GM21447 (cell line): Measurements from ENCODE around the gene POU3F1.

ENCODE experiments used
- ATAC-seq: cut with Tn5 transposase; IDR thresholded peaks from one replicate; pipeline ENCODE4 v1.9.1; 2021; ENCODE audit not compliant: unreplicated experiment

The POU3F1 gene

GRCh38 chr1:38074302-38074677 is 27.7 kb upstream of the POU3F1 start:
- no peak for ATAC-seq

DNA sequence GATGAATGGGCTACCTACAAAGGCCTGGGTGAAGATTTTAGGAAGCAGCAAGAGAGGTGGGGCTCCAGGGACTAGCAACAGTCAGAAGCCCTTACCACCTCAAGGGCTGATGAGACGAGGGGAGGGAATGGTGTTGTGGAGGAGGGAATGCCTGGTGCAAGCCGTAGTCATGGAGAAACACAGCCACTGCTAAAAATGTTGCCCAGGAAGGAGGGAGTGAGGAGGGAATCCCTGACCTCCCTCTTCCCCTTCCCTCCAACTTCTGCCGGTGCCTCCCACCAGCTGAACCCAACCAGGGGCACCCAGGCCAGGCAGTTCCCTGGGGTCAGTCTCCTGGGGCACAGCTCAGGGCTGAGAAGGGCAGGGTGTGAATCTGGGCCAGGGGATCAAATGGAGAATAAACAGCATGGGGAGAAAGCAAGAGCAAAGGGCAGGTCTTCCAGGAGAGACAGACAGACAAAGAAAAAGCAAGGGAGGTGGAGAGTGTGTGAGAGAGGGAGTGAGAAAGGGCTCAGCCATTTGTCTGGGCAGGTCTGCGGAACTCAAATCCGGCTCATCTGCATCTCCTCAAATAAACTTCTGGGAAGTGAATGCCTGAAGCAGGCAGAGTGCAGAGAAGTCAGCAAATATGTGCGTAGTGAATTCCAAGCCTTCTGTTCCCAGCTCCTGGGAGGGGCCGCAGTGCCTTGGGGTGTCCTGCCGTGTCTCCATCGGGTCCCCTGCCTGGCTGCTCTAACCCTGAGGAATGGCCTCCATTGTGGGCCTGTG is 27.1 kb upstream of the POU3F1 start:
- no peak for ATAC-seq

DNA sequence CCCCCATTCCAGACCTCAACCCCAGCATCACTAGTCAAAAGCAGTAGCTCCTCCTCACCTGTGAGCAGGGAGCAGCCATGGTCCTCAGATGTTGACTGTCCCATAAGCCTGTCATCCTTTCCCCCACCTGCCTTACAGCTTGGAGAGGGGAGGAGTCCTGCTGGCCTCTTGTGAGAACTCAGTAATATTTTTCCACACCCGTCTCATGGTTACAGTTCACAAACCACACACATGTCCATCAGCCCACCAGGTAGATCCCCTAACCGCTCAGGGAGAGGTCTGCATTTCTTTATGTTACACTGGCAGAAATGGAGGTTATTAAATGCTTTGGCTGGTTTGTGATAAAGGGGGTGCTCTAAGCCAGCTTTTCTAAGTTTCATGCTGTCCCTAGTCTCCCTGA is 26.3 kb upstream of the POU3F1 start:
- ATAC-seq: no peak

DNA sequence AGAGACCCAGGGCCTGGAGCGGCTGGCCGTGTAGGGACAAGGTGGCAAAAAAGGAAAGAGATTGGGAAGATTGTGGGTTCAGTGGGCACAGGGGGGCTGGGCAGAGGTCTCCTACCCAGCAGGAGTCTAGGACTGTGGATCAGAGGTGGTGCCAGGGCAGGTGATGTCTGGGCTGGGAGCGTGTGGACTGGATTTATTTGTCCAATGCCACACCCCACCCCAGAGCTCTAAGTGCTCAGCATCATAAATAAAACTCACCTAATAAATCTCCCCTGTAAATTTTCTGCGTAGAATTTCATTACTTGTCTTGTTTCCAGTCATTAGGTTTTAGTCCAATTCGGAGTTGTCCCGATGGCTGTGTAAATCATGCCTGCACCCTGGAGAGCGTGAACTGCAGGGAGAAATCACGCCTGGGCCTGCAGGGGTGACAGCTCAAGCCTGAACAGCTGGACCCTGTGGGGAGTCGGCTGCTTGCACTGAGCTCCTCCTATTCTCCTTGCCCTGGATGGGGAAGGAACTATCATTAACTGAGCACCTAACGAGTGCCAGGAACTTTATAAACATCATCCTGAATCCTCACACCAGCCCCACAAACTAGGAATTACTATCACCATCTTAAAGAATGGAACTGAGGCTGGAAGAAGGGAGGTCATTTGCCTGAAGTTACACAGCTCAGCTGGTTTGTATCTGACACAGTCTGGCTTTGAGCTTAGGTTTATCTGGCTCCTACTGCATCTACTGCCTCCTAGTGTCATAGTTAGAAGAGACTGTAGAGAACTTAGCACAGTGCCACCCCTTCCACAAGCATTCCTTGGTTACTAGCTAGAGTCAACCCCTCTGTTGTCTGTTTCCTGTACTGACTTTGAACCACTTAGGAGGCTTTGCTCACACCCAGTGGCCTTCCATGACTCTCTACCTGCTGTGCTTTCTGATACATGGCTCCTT is 25.0 kb upstream of the POU3F1 start:
- ATAC-seq: no peak

- ATAC-seq: no peak
Observed at GRCh38 chr1:38068980-38069340, 22.4 kb upstream of the POU3F1 start.

DNA sequence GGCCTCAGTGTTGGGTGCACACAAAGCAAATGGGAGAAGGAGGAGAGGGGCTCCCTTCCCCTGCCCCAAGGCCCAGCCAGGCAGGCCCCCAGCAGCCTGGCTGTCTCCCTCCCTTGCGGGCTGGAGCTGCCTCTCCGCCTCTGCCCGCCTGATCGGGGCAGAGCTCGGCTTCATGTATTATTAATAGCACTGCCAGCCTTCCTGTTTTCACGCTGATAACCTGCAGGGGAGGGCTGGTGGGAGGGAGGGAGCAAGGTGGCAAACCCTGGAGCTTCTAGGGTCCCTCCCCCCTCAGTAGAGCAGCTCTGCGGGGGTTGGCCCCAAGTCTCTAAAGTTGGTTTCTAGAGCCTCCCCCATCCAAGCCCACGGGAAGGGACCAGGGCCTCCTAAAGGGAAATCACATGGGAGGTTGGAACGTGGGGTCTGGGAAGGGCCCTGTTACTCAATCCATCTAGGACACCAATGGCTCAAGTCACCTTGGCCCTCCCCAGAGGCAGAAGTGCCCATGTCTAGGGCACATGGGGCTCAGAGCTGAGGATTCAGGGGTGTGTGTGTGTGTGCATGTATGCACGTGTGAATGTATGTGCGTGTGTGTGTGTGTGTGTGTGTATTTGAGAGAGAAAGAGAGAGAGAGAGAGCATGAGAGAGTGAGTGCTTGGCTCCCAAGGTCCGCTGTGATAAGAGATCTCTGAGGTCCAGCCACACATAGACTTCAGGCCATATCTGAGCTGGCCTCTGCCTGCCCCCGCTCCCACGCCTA is 21.8 kb upstream of the POU3F1 start:
- no peak for ATAC-seq

- ATAC-seq: no peak
Observed at GRCh38 chr1:38064197-38064903, 17.8 kb upstream of the POU3F1 start.

DNA sequence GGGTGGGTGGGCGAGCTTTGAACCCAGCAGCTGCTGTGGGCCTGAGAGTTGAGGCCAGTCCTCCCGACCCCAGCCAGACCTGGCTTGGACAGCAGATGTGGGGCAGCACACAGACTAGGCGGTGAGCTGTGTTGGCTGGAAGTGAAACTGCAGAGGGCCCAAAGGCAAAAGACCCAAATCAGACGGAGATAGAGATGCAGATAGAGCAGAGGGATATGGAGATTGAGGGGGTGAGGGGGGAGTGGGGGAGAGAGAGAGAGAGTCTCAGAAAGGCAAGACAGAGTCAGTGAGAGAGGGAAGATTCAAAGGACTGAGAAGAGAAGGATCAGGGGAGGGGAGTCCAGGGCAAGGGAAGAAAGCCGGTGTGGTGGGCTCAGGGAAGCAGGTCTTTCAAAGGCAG is 17.0 kb upstream of the POU3F1 start:
- no peak for ATAC-seq

- no peak for ATAC-seq
Observed at GRCh38 chr1:38062361-38063288, 16.0 kb upstream of the POU3F1 start.

DNA sequence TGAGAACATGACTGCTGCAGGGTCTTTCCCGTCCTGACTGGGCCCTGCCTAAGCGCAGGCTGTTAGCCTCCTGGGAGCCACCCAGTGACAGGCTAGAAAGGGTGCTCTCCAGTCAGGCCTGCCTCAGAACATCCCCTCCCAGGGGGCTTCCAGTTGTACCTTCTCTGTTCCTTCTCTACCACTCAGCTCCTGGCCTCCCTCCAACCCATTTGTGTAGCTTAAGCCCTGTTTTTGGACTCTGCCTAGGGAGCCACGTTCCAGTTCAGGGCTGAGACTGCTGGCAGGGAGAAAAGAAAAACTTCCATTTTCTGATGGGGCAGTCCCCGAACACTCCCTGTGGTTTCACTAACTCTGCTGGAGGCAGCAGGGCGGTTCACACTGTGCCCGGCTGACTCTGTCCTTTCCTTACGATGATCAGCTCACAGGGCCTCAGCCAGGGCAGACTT is 15.3 kb upstream of the POU3F1 start:
- peak; percentile 82 for ATAC-seq

DNA sequence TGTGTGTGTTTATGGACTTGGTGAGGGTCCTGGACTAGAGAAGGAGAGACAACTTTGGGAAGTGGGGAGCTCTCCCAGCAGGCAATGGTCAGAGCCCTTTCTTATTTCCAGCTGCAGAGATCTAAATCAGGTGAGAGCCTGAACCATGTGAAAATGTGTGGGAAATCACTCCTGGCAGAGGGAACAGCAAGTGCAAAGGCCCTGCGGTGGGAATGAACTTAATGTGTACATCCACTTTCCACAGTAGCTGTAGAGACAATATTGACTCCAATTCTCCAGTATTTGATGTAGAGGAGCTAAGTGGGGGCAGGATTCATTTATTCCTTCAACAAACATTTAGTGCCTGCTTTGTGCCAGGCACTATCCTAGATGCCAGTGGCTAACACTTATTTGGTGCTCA is 14.7 kb upstream of the POU3F1 start:
- ATAC-seq: no peak

GRCh38 chr1:38060498-38060897 is 13.9 kb upstream of the POU3F1 start:
- ATAC-seq: no peak

GRCh38 chr1:38059635-38060250 is 13.2 kb upstream of the POU3F1 start:
- ATAC-seq: no peak

DNA sequence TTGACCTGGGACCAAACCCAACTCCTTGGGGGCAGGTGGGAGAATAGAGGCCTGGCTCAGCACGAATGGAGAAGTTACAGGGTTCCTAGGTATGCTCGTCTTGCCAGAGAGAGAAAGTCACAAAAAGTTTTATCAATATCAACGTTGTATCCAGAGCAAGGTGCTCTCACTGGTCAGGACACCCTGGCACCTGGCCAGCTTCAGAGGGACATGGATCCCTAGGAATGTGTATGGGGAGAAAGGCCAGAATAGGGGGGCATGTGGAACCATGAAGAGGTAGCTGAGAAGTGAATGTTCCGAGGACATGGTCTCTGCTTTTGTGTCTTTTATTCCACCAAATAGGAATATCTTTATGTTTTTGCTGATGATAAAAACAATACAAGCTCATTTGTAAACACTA is 9.4 kb upstream of the POU3F1 start:
- no peak for ATAC-seq

DNA sequence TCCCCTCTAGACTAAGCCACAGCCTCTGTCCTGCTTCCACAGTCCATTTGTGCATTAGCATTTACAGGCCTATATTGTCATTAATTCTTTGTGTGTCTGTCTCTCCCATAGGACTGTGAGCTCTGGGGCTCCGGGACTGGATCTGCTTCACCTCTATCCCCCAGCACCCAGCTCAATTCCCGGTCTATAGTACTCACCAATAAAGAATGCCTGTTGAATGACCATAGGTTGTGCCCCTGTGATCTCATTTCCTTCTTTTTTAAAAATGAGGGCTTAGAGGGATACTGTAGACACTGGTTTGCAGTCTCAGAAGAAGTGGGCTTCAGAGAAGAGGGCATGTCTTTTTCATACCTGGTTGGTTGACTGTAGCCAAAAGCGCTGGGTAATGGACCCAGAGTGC is 8.8 kb upstream of the POU3F1 start:
- no peak for ATAC-seq

DNA sequence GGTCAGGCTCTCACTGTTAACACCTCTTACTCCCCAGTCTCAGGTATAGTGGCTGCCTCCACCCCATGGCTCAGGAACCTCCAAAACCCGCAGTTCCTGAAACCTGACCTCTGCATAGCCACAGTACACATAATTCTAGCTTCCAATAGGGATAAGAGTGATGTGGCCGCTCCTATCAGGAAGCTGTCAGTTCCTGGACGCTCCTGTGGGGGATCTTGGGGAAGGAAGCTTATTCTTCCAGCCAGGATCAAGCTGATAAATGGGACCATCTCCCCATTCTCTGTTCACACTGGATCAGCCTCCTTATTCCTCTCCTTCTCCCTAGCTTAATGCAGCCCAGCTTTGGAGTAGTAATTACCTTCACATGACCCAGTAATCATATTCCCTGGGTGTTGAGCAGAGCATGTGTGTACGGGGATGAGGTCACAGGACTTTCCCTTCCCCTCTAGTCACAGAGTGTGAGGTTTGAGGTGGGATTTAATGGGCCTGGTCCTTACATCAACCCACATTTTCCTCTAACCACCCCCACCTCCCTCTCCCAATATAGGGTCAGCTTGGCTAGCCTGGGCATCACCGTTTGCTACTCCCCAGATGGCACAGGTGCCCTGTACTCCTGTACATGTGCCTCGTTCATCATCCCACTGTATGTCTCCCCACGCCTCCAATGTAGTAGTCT is 7.0 kb upstream of the POU3F1 start:
- no peak for ATAC-seq

GRCh38 chr1:38052750-38053415 is 6.3 kb upstream of the POU3F1 start:
- ATAC-seq: peak; percentile 56

- no peak for ATAC-seq
Observed at GRCh38 chr1:38051079-38051543, 4.5 kb upstream of the POU3F1 start.
